SK-N-SH treated with all-trans-retinoic acid at 6 μM for 48 hours (cell line): ENCODE results near the gene MAPK6.

Experiments
- ARNTL ChIP-seq: fragments of 450-650 bp; formaldehyde crosslinking; IDR thresholded peaks from 2 replicates; pipeline ENCODE4 v1.5.0; 2020; ENCODE audit warnings: low read depth, mild to moderate bottlenecking, moderate library complexity, borderline replicate concordance
- CSDC2 ChIP-seq: fragments of 250-450 bp; sonication (Bioruptor Pico); IDR thresholded peaks from 2 replicates; pipeline ENCODE4 v1.5.0; 2020; ENCODE audit warnings: mild to moderate bottlenecking, moderate library complexity
- POU6F1 ChIP-seq: fragments of 250-450 bp; sonication (Bioruptor Pico); IDR thresholded peaks from 2 replicates; pipeline ENCODE4 v1.8.0; 2021; ENCODE audit warnings: low read depth, mild to moderate bottlenecking, moderate library complexity, borderline replicate concordance
- RARB ChIP-seq: fragments of 250-450 bp; sonication (Bioruptor Pico); IDR thresholded peaks from 2 replicates; pipeline ENCODE4 v1.8.0; 2021; ENCODE audit warnings: mild to moderate bottlenecking, moderate library complexity
- SNAI2 ChIP-seq: fragments of 250-450 bp; sonication (Bioruptor Pico); IDR thresholded peaks from 2 replicates; pipeline ENCODE4 v1.5.0; 2020; ENCODE audit warnings: mild to moderate bottlenecking, moderate library complexity
- ZFP3 ChIP-seq: fragments of 250-450 bp; sonication (Bioruptor Pico); IDR thresholded peaks from 2 replicates; pipeline ENCODE4 v1.5.0; 2020; ENCODE audit warnings: mild to moderate bottlenecking, moderate library complexity
- ZFP30 ChIP-seq: fragments of 450-650 bp; formaldehyde crosslinking; IDR thresholded peaks from 2 replicates; pipeline ENCODE4 v1.5.0; 2022; ENCODE audit warnings: mild to moderate bottlenecking, moderate library complexity
- ZNF70 ChIP-seq: fragments of 450-650 bp; formaldehyde crosslinking; IDR thresholded peaks from 2 replicates; pipeline ENCODE4 v1.5.0; 2020; ENCODE audit warnings: mild to moderate bottlenecking, moderate library complexity

GRCh38 chr15:52078876-52079700 lies 60.1 kb downstream of the MAPK6 start:
- TF ChIP-seq ZFP30 (CRISPR knock-in tag) (no peak), POU6F1 (CRISPR knock-in tag) (no peak), ZNF70 (no peak), SNAI2 (CRISPR knock-in tag) (no peak), ZFP3 (no peak), ARNTL (CRISPR knock-in tag) (no peak), CSDC2 (no peak), RARB (CRISPR knock-in tag) (no peak)
